Fibroblast of lung (primary cell): ENCODE data around the gene DISP3.

Experiments
- CTCF ChIP-seq, 2 donors: IDR thresholded peaks in 1 of 2; conservative IDR thresholded peaks in 1 of 2; 1 replicate in 1 of 2; 2 replicates in 1 of 2; pipeline ENCODE4 v1.5.1; 2011 to 2012; ENCODE audit warnings: low read length in 2 of 2, control low read depth in 1 of 2, inconsistent platforms in 1 of 2, low read depth in 1 of 2, mild to moderate bottlenecking in 1 of 2
- EZH2 ChIP-seq: IDR thresholded peaks from 2 replicates; pipeline ENCODE4 v1.5.1; 2012; ENCODE audit warnings: low read length, control low read depth, mild to moderate bottlenecking; ENCODE audit errors: missing control alignments

- no peak for TF ChIP-seq CTCF (conservative IDR thresholded peaks at IDR 0.05 in 1 of 2, IDR thresholded peaks at IDR 0.05 in 1 of 2; ENCODE audit: low read depth in 1 of 2, low read length in 2 of 2)
- TF ChIP-seq EZH2, result no peak
These were observed 3.2 kb downstream of the DISP3 start for GRCh38 chr1:11482198-11482597.
